ENCODE results near the gene ASIC1.

ASIC1 gene

GRCh38 chr12:50102646-50103309 is 45.4 kb downstream of the ASIC1 start:
- Mint-ChIP-seq H3K4me1 (peaks cover 45% of the 10 kb centered on the region), H3K27me3 (ENCODE audit: low read depth, poor library complexity) (peaks cover 5% of the 10 kb centered on the region), H3K27ac (peak overlapping the region; percentile 87), H3K4me3 (no peak overlapping the region), H3K36me3 (ENCODE audit: low read depth) (peaks cover 30% of the 10 kb centered on the region), H3K9me3 (no peaks in the 10 kb centered on the region)
- no peak for TF ChIP-seq CTCF (IDR thresholded peaks at IDR 0.05)
- DNase-seq, result no peak

GRCh38 chr12:50103351-50103750 is 46.0 kb downstream of the ASIC1 start:
- no peaks in the 10 kb centered on the region for H3K9me3 Mint-ChIP-seq
- peaks cover 25% of the 10 kb centered on the region for H3K36me3 Mint-ChIP-seq (ENCODE audit: low read depth)
- no peak for TF ChIP-seq CTCF (IDR thresholded peaks at IDR 0.05)
- H3K27me3 Mint-ChIP-seq (ENCODE audit: low read depth, poor library complexity), result peaks cover 5% of the 10 kb centered on the region
- peaks cover 51% of the 10 kb centered on the region for H3K4me1 Mint-ChIP-seq
- DNase-seq, result no peak
- peak overlapping the region; percentile 87 for H3K27ac Mint-ChIP-seq
- H3K4me3 Mint-ChIP-seq, result no peak overlapping the region

- Mint-ChIP-seq H3K27me3 (ENCODE audit: low read depth, poor library complexity) (peaks cover 5% of the 10 kb centered on the region), H3K27ac (peak within 1 kb of the TSS; percentile 87), H3K9me3 (no peaks in the 10 kb centered on the region), H3K4me1 (peaks cover 56% of the 10 kb centered on the region), H3K36me3 (ENCODE audit: low read depth) (peaks cover 20% of the 10 kb centered on the region), H3K4me3 (no peak within 1 kb of the TSS)
- TF ChIP-seq CTCF (IDR thresholded peaks at IDR 0.05), result no peak
- peak; percentile 58 for DNase-seq
Observed at GRCh38 chr12:50103767-50104321, 46.4 kb downstream of the ASIC1 start, which contains the start of gene GPD1. Gene GPD1, plus strand, starts transcription at chr12:50104008. Its CDS starts 43 bp downstream, at chr12:50104051.

- Mint-ChIP-seq H3K4me1 (peaks cover 65% of the 10 kb centered on the region), H3K36me3 (ENCODE audit: low read depth) (peaks cover 11% of the 10 kb centered on the region), H3K27ac (no peak overlapping the region), H3K9me3 (no peaks in the 10 kb centered on the region), H3K4me3 (no peak overlapping the region), H3K27me3 (ENCODE audit: low read depth, poor library complexity) (peaks cover 5% of the 10 kb centered on the region)
- no peak for DNase-seq
- no peak for TF ChIP-seq CTCF (IDR thresholded peaks at IDR 0.05)
Observed at GRCh38 chr12:50104417-50105366, 47.3 kb downstream of the ASIC1 start.

GRCh38 chr12:50105913-50106450 is 48.6 kb downstream of the ASIC1 start:
- TF ChIP-seq CTCF (IDR thresholded peaks at IDR 0.05), result no peak
- Mint-ChIP-seq H3K4me3 (no peak overlapping the region), H3K27ac (no peak overlapping the region), H3K27me3 (ENCODE audit: low read depth, poor library complexity) (peaks cover 5% of the 10 kb centered on the region), H3K9me3 (no peaks in the 10 kb centered on the region), H3K36me3 (ENCODE audit: low read depth) (no peaks in the 10 kb centered on the region), H3K4me1 (peaks cover 78% of the 10 kb centered on the region)
- no peak for DNase-seq

Data from nephron progenitor cell (in vitro differentiated cells).